PC-3 (cell line): ENCODE measurements around the gene WNK1. TPM values are rescaled to one million over a fixed set of nuclear protein-coding genes. Genes with fewer than 3 reads are reported as not detected.

Experiments used
- ATAC-seq: fragments of 200-7000 bp; cut with Tn5 transposase; 2 replicates; pipeline ENCODE4 v1.9.1; 2020; ENCODE audit warnings: mild to moderate bottlenecking, moderate library complexity
- BruUV-seq: library from RNA; stranded (reverse); fragments of 400-500 nt; replicated peaks from 2 replicates; lab custom pipeline; 2021; lab: Mats Ljungman, UMichigan
- CTCF ChIA-PET: fragments of 300-600 bp; sonication (Branson Sonifier 250); formaldehyde crosslinking; loops from one replicate; lab custom pipeline; 2022; ENCODE audit warnings: antibody characterized with exemption; lab: Charles Lee
- POLR2A ChIA-PET: fragments of 300-600 bp; sonication (Branson Sonifier 250); formaldehyde crosslinking; loops from one replicate; lab custom pipeline; 2022; ENCODE audit warnings: antibody characterized with exemption; ENCODE audit not compliant: unreplicated experiment; lab: Charles Lee
- DNase-seq: peaks from one replicate; pipeline ENCODE4 v3.0.0-alpha.2; 2015
- H2AFZ ChIP-seq: fragments of 300-600 bp; sonication (generic); 2 replicates; pipeline ENCODE4 v1.6.0; 2016; ENCODE audit warnings: antibody characterized with exemption, low read length
- H3F3A ChIP-seq: fragments of 300-600 bp; sonication (generic); one replicate; pipeline ENCODE4 v1.6.0; 2017; ENCODE audit warnings: antibody characterized with exemption, low read length, control low read depth, mild to moderate bottlenecking; ENCODE audit not compliant: unreplicated experiment
- H3K27ac ChIP-seq: fragments of 300-600 bp; sonication (generic); 2 replicates; pipeline ENCODE4 v1.5.1; 2016; ENCODE audit warnings: mild to moderate bottlenecking, low read length
- H3K27me3 ChIP-seq: fragments of 300-600 bp; sonication (generic); 2 replicates; pipeline ENCODE4 v1.6.1; 2016; ENCODE audit warnings: low read length, mixed read lengths
- H3K36me3 ChIP-seq: fragments of 300-600 bp; sonication (generic); 2 replicates; pipeline ENCODE4 v1.6.1; 2016; ENCODE audit warnings: low read depth, mixed run types, low read length, mixed read lengths
- H3K4me1 ChIP-seq: fragments of 300-600 bp; sonication (generic); 2 replicates; pipeline ENCODE4 v1.5.1; 2016; ENCODE audit warnings: low read length; ENCODE audit not compliant: insufficient read depth
- H3K4me2 ChIP-seq: fragments of 300-600 bp; sonication (generic); 2 replicates; pipeline ENCODE4 v1.6.0; 2016; ENCODE audit warnings: low read length
- H3K4me3 ChIP-seq: fragments of 300-600 bp; sonication (generic); 2 replicates; pipeline ENCODE4 v1.5.1; 2016; ENCODE audit warnings: mild to moderate bottlenecking, low read length, mixed read lengths
- H3K79me2 ChIP-seq: fragments of 300-600 bp; sonication (generic); 2 replicates; pipeline ENCODE4 v1.6.1; 2017; ENCODE audit warnings: low read length, mixed read lengths
- H3K9ac ChIP-seq: fragments of 300-600 bp; sonication (generic); 2 replicates; pipeline ENCODE4 v1.6.0; 2016; ENCODE audit warnings: mild to moderate bottlenecking, low read length
- H3K9me2 ChIP-seq: fragments of 300-600 bp; sonication (generic); replicated peaks from 2 replicates; pipeline ENCODE4 v1.6.1; 2016; ENCODE audit warnings: mixed run types, low read length, mixed read lengths
- H3K9me3 ChIP-seq: fragments of 300-600 bp; sonication (generic); 2 replicates; pipeline ENCODE4 v1.6.1; 2016; ENCODE audit warnings: low read length, mixed read lengths
- H4K20me1 ChIP-seq: fragments of 300-600 bp; sonication (generic); 2 replicates; pipeline ENCODE4 v1.6.1; 2016; ENCODE audit warnings: low read length, mixed read lengths
- CTCF ChIP-seq: fragments of 300-600 bp; sonication (generic); conservative IDR thresholded peaks from 2 replicates; pipeline ENCODE4 v1.5.1; 2017; ENCODE audit warnings: antibody characterized with exemption, low read depth, mild to moderate bottlenecking, low read length
- EZH2 ChIP-seq: fragments of 300-600 bp; sonication (generic); IDR thresholded peaks from one replicate; pipeline ENCODE4 v1.6.1; 2017; ENCODE audit warnings: antibody characterized with exemption, mild to moderate bottlenecking, low read length; ENCODE audit not compliant: unreplicated experiment
- EZH2phosphoT487 ChIP-seq: fragments of 300-600 bp; sonication (generic); IDR thresholded peaks from 2 replicates; pipeline ENCODE4 v1.6.1; 2018; ENCODE audit warnings: mild to moderate bottlenecking, antibody characterized with exemption, low read length, borderline replicate concordance
- intact Hi-C: fragments of 100-400 bp; cut with micrococcal nuclease; formaldehyde crosslinking; loops from 2 replicates; pipeline ENCODE4 v1.9.0; 2023
- total RNA-seq: library from RNA; depleted of rRNA; stranded (reverse); fragments of >200 nt; gene quantifications from 2 replicates; pipeline ENCODE4 v1.2.3, GENCODE V29; 2014

WNK1 gene
- total RNA-seq, 1 experiment from 2014 or later, result 44.5 TPM

DNA sequence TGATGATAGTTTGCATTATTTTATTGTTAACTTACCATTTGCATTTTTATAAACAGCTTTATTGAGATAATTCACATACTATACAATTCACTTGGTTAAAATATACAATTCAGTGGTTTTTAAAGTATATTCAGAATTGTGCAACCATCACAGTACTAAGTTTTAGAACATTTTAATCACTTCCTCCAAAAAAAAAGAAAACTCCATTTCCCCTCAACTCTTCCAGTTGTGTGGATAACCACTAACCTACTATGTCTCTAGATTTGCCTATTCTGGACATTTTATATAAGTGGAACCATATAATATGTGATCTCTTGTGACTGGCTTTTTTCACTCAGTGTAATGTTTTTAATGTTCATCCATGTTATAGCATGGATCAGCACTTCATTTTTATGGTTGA lies 41.3 kb downstream of the WNK1 start:
- ATAC-seq, result no peak
- no peaks in the 10 kb centered on the region for H3K9me3 ChIP-seq

DNA sequence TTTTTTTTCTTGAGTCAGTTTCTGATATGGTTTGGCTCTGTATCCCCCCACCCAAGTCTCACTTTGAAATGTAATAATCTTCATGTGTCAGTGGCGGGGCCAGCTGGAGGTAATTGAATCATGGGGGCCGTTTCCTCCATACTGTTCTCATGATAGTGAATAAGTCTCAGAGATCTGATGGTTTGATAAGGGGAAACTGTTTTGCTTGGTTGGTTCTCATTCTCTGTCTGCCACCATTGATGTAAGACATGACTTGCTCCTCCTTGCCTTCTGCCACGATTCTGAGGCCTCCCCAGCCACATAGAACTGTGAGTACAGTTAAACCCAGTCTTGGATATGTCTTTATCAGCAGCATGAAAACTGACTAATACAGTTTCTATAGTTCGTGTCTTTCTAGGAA lies 42.9 kb downstream of the WNK1 start:
- no peaks in the 10 kb centered on the region for H3F3A ChIP-seq
- H3K36me3 ChIP-seq, result no peaks in the 10 kb centered on the region
- no peak overlapping the region for H3K4me2 ChIP-seq
- peaks cover 23% of the 10 kb centered on the region for H3K4me1 ChIP-seq
- TF ChIP-seq EZH2phosphoT487, result no peak
- no peak for TF ChIP-seq CTCF
- TF ChIP-seq EZH2, result no peak
- H3K27ac ChIP-seq, result no peak overlapping the region
- no TSS peak for BruUV-seq
- DNase-seq, result no peak
- H3K27me3 ChIP-seq, result no peaks in the 10 kb centered on the region
- ChIA-PET CTCF (no interaction called here), POLR2A (no interaction called here)
- no peaks in the 10 kb centered on the region for H3K9me3 ChIP-seq
- intact Hi-C loops, result no loop called here
- H3K4me3 ChIP-seq, result no peak overlapping the region
- peaks cover 12% of the 10 kb centered on the region for H4K20me1 ChIP-seq
- no peak overlapping the region for H2AFZ ChIP-seq
- no peaks in the 10 kb centered on the region for H3K9me2 ChIP-seq
- ATAC-seq, result no peak
- H3K9ac ChIP-seq, result no peak overlapping the region
- H3K79me2 ChIP-seq, result peaks cover 98% of the 10 kb centered on the region

More for the DNA sequence above, 41.3 kb downstream of the WNK1 start:
- H3K9ac ChIP-seq, result no peak overlapping the region
- no peaks in the 10 kb centered on the region for H3F3A ChIP-seq
- no peak overlapping the region for H2AFZ ChIP-seq
- POLR2A ChIA-PET, result no interaction called here
- H3K79me2 ChIP-seq, result peaks cover 99% of the 10 kb centered on the region
- no peak overlapping the region for H3K4me3 ChIP-seq
- no peaks in the 10 kb centered on the region for H3K36me3 ChIP-seq
- no peak for DNase-seq
- no peak for TF ChIP-seq EZH2phosphoT487
- no peak for TF ChIP-seq EZH2
- no TSS peak for BruUV-seq
- CTCF ChIA-PET, result no interaction called here
- no peak overlapping the region for H3K4me2 ChIP-seq
- intact Hi-C loops, result loop anchor here (5.0 kb wide), 1 partner anchor 36 kb away; no protein-coding TSS in a partner anchor
- H3K27me3 ChIP-seq, result no peaks in the 10 kb centered on the region
- peaks cover 23% of the 10 kb centered on the region for H3K4me1 ChIP-seq
- peaks cover 12% of the 10 kb centered on the region for H4K20me1 ChIP-seq
- no peaks in the 10 kb centered on the region for H3K9me2 ChIP-seq
- H3K27ac ChIP-seq, result no peak overlapping the region

GRCh38 chr12:800401-800800 lies 48.0 kb downstream of the WNK1 start:
- peaks cover 14% of the 10 kb centered on the region for H3K4me1 ChIP-seq
- intact Hi-C loops, result no loop called here
- BruUV-seq, result no TSS peak
- H3K79me2 ChIP-seq, result peaks cover 97% of the 10 kb centered on the region
- H3K9me3 ChIP-seq, result no peaks in the 10 kb centered on the region
- ChIA-PET POLR2A (no interaction called here), CTCF (no interaction called here)
- TF ChIP-seq CTCF (no peak), EZH2phosphoT487 (no peak), EZH2 (no peak)
- H3K27me3 ChIP-seq, result no peaks in the 10 kb centered on the region
- H3K9ac ChIP-seq, result no peak overlapping the region
- DNase-seq (no peak), ATAC-seq (no peak)
- no peak overlapping the region for H3K27ac ChIP-seq
- no peak overlapping the region for H3K4me2 ChIP-seq
- H3K9me2 ChIP-seq, result no peaks in the 10 kb centered on the region
- no peaks in the 10 kb centered on the region for H3K36me3 ChIP-seq
- H2AFZ ChIP-seq, result no peak overlapping the region
- peaks cover 2% of the 10 kb centered on the region; the same call in 1 of the 2 replicates for H4K20me1 ChIP-seq
- H3K4me3 ChIP-seq, result no peak overlapping the region
- no peaks in the 10 kb centered on the region for H3F3A ChIP-seq
